ENCODE results near the gene TMEM200A. TPM values are rescaled to one million over a fixed set of nuclear protein-coding genes. Genes with fewer than 3 reads are reported as not detected.

TMEM200A gene
- total and polyA plus RNA-seq, 10 of the 15 experiments (the other 5 are each of a cell fraction or from before 2014, with no cell fraction given), result 5.5 to 12.4 (median 9.6) TPM

GRCh38 chr6:130452336-130452735, 86.5 kb downstream of the TMEM200A start (continued):
- no peak for TF ChIP-seq MAX (IDR thresholded peaks at IDR 0.05; ENCODE audit: low read depth, low read length)
- no peak for TF ChIP-seq ZNF687 (IDR thresholded peaks at IDR 0.05)
- no peak for TF ChIP-seq SMC3 (IDR thresholded peaks at IDR 0.05; ENCODE audit: borderline replicate concordance, low read length)
- no peak for TF ChIP-seq RCOR1 (conservative IDR thresholded peaks at IDR 0.05; ENCODE audit: low read depth, low read length)

GRCh38 chr6:130453230-130453629, 87.4 kb downstream of the TMEM200A start:
- RAD21 ChIA-PET (ENCODE audit: unreplicated experiment), result interaction anchor here (1.1 kb wide), 1 partner anchor 38 kb away, joined by 3 read pairs; no protein-coding TSS in a partner anchor
- SMC1A ChIA-PET (ENCODE audit: uncharacterized antibody, unreplicated experiment), result interaction anchor here (0.9 to 1.2 kb wide), 3 partner anchors 15 to 35 kb away, joined by 3 to 4 read pairs (median 3); no protein-coding TSS in a partner anchor
- no peak overlapping the region for H3K4me2 ChIP-seq (ENCODE audit: control insufficient read depth, insufficient read depth)
- ATAC-seq (peak; percentile 65), FAIRE-seq (no peak), DNase-seq (ENCODE audit: low read depth, low spot score) (no peak)
- CTCF ChIA-PET, result no interaction called here
- POLR2A ChIA-PET, result no interaction called here
- H3K4me1 ChIP-seq (ENCODE audit: control insufficient read depth, insufficient read depth, low read length), result no peaks in the 10 kb centered on the region
- 56% methylated on average over 5 of the region's 5 CpGs for WGBS (ENCODE audit: insufficient coverage, insufficient replicate concordance, low lambda C conversion rate, missing lambda C conversion rate)
- in situ Hi-C loops (cut with MboI), result no loop called here
- no peaks in the 10 kb centered on the region for H4K20me1 ChIP-seq (ENCODE audit: control insufficient read depth, insufficient read depth)
- H3K79me2 ChIP-seq (ENCODE audit: control insufficient read depth, insufficient read depth, low read length), result no peaks in the 10 kb centered on the region
- no peaks in the 10 kb centered on the region for H3K27me3 ChIP-seq (replicated peaks in 1 of 2; ENCODE audit: control insufficient read depth in 2 of 2, insufficient read depth in 2 of 2, low read length in 1 of 2)
- H3K9me3 ChIP-seq (replicated peaks; ENCODE audit: control insufficient read depth, insufficient read depth, low read length), result no peaks in the 10 kb centered on the region
- H3K4me3 ChIP-seq, result no peak overlapping the region
- H3K9ac ChIP-seq (ENCODE audit: control insufficient read depth, insufficient read depth, low read length), result no peak overlapping the region
- no peaks in the 10 kb centered on the region for H3K36me3 ChIP-seq (ENCODE audit: control insufficient read depth in 2 of 2, insufficient read depth in 2 of 2, low read length in 1 of 2)
- no TSS peak for BruUV-seq (replicated peaks)
- H3K27ac ChIP-seq (ENCODE audit: control insufficient read depth, insufficient read depth), result no peak overlapping the region
- H2AFZ ChIP-seq (ENCODE audit: control insufficient read depth, low read depth, low read length), result no peak overlapping the region
- intact Hi-C loops (cut with micrococcal nuclease; ENCODE audit: unreplicated experiment), result no loop called here
- no peak for TF ChIP-seq RELA (IDR thresholded peaks at IDR 0.05; ENCODE audit: borderline replicate concordance, partially characterized antibody)
- TF ChIP-seq KAT2A (conservative IDR thresholded peaks at IDR 0.05; ENCODE audit: control insufficient read depth, low read depth, low read length), result no peak
- no peak for TF ChIP-seq YY1 (IDR thresholded peaks at IDR 0.05; ENCODE audit: low read depth, low read length)
- TF ChIP-seq KLF5 (IDR thresholded peaks at IDR 0.05; ENCODE audit: partially characterized antibody), result no peak
- TF ChIP-seq SMAD5 (IDR thresholded peaks at IDR 0.05; ENCODE audit: low read depth), result no peak
- TF ChIP-seq JUNB (IDR thresholded peaks at IDR 0.05), result peak; percentile 76
- TF ChIP-seq RCOR1 (conservative IDR thresholded peaks at IDR 0.05; ENCODE audit: low read depth, low read length), result no peak
- peak; percentile 73; the same call in 1 of the 2 replicates for TF ChIP-seq NFIC (IDR thresholded peaks at IDR 0.05; ENCODE audit: low read depth, low read length)
- no peak for TF ChIP-seq GATAD2B (conservative IDR thresholded peaks at IDR 0.05; ENCODE audit: low read depth)
- TF ChIP-seq EP300 (IDR thresholded peaks at IDR 0.05; ENCODE audit: borderline replicate concordance in 1 of 2, control insufficient read depth in 1 of 2, low read depth in 2 of 2, low read length in 2 of 2), result no peak
- no peak for TF ChIP-seq ZBTB4 (CRISPR knock-in tag; IDR thresholded peaks at IDR 0.05)
- TF ChIP-seq CHD1 (IDR thresholded peaks at IDR 0.05; ENCODE audit: low read depth, low read length), result no peak
- TF ChIP-seq, protein P1, sequence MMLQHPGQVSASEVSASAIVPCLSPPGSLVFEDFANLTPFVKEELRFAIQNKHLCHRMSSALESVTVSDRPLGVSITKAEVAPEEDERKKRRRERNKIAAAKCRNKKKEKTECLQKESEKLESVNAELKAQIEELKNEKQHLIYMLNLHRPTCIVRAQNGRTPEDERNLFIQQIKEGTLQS (IDR thresholded peaks at IDR 0.05; ENCODE audit: borderline replicate concordance, extremely low read depth, low read depth, low read length), result no peak
